Activated naive CD8-positive, alpha-beta T cell treated with anti-CD3 and anti-CD28 coated beads, Interleukin-2, amount 50 U/mL, for 16 hours (primary cell): Measurements from ENCODE around the gene RBM33.

Experiments used
- DNase-seq: peaks from one replicate; pipeline ENCODE4 v3.0.0-alpha.2; 2020; ENCODE audit warnings: low read depth, low spot score

Gene RBM33

DNA sequence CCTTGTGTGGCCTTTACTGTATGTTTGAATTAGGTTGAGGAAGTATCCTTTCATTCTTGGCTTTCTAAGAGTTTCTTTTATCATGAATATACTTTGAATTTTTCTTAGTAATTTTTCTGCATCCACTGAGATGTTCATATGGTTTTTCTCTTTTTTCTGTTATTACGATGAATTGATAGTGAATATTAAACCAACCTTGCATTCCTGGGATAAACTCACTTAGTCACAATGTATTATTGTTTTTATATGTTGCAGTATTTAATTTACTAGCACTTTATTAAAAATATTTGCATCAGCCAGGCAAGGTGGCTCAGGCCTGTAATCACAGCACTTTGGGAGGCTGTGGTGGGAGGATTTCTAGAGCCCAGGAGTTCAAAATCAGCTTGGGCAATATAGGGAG, 15.3 kb upstream of the RBM33 start:
- DNase-seq = no peak

DNA sequence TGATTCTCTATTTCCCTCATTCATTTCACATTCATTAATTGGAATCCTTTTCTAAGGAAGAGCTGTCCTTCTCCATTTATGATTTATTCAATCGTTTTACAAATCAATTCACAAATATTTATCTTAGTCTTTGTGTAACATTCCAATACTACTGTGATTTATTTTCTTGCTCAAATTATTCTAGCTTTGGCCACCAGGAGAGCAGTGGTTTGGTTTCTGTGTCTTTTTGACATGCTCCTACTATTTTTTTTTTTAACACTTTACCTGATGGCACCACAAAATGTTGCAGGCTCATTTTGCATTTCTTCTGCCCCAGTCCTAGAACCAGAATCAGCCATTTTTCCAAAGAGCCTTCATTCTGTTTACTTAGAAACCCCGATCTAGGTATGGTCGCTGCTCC, 13.3 kb upstream of the RBM33 start:
- DNase-seq = no peak

DNA sequence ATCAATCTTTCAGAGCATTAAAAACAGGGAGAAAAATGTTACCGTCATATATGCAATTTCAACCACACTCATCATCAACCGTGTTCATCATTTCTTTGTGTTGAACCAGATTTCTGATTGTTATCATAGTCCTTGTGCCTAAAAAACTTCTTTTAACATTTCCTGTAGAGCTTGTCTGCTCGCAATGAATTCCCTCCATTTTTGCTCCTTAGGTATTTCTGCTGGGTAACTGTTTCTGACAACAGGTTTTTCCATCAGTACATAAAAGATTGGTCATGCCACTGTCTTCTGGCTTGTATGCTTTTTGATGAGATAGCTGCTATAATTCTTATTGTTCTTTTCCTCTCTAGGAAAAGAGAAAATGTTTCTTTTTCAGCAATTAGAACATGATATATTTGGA, 8.6 kb upstream of the RBM33 start:
- DNase-seq = no peak

DNA sequence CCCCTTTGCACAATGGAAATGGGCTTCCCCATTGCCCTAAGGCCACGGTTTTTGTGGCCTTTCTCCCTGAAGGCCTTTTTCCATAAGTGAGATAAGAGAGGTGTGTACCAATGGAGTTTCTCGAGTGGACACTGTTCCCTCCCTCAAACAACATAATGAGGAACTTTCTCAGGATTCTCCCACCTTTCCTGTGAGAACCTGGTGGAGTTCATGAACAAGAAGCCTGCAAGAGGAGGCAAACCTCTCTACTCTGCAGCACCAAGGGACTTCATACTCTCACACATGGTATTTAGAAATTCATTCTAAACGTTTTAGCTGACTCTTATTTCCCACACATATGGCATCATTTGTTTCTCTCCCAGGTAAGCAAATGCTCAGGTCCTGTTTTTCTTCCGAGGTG, 7.3 kb upstream of the RBM33 start:
- DNase-seq = no peak

DNA sequence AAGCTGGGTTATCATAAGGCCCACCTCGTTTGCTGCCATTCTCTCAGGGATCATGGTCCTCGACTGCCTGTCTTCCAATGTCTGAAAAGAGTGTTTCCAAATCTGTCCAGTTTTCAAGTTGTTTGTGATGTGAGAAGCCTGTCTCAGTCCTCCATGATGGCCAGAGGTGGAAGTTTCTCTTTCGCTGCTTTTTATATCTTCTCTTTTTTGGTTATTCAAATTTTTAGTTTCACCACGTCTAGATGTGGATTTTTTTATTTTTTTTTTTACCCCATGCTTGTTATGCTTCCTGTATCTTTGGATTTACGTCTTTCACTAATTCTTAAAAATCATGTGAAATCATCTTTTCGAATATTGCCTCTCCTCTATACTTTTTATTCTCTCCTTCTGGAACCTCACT, 6.1 kb upstream of the RBM33 start:
- no peak for DNase-seq

DNA sequence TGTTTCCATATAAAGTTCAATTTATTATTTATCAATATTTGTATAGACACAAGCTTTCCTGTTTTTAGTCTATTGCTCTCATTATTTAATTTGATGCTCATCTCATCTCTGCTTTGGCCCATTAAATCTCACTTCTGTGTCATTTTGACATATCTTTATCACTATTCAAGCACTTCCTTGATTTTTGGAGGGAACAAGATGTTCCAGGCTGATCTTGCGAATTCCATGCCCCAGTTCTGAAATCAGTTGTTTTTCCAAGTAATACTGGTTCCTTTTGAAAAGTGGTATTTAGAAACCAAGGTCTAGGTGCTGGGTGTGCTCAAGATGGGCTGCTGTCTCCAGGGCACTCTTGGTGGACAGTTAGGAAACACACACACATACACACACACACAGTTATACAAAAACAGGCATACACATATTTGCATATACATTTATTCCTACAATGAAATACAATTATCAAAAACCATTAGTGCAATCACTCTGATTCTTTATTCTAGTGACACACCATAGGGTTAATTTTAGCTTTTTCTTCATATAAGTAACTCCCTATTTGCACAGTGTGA, 4.4 kb upstream of the RBM33 start:
- DNase-seq = no peak

DNA sequence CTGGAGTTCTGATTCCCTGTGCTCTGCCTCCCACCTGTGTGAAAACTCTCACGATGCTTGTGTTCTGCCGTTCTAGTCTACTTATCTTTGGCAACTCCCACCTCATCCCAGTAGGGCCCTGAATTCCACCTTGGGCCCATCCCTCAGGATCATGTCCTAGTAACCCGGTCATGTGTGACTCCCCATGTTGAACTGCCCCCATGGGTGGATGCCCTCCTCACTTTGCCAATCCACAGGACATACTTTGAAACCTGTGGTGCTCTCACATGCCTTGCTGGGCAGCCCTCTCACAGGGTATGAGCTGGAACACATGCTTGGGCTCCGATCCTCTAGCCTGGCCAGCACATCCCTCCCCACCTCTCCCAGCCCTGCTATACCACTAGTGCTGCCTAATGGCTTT, 3.8 kb upstream of the RBM33 start:
- DNase-seq = no peak

DNA sequence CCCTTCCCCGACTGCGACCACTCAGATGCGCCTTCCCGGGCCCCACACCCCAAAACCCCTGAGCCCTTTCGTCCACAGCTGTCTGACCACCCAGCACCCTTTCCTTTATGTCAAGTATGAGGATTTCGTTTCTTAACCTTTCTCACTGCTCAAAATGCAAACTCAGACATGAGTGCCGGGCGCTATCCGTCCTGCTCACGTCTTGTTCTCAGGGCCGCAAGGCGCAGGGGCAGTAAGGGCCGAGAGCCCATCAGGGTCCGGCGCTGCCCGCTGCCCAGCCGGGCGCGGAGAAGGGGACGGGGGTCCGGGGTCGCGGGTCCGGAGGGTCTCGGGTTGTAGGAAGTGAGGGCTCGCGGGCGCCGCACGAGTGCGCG, 670 bp upstream of the RBM33 start:
- no peak for DNase-seq

DNA sequence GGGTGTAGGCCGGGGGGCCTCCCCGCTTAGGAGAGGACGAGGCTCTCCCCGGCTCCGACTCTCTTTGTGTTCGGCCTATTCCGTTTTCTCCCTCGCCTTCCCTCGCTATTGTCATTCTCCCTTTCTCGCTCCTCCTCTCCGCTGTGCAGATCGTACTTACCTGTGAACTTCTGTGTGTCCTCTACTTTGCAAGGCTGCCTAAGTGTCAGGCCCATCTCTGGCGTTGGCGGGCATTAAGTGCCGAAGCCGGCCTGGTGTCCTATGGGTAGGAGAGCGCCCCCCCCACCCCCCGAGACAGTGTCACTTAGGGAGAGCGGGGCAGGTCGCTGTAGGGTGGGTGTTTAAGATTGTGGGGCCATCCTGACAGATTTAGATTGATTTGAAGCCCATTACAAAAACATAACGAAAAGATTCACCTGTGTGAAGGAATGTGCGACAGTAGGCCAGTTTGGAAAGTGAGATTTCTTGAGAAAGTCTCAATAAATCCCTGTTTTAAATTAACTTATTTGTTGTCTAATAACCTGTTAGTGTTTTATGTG, 579 bp downstream of the RBM33 start:
- DNase-seq = no peak

DNA sequence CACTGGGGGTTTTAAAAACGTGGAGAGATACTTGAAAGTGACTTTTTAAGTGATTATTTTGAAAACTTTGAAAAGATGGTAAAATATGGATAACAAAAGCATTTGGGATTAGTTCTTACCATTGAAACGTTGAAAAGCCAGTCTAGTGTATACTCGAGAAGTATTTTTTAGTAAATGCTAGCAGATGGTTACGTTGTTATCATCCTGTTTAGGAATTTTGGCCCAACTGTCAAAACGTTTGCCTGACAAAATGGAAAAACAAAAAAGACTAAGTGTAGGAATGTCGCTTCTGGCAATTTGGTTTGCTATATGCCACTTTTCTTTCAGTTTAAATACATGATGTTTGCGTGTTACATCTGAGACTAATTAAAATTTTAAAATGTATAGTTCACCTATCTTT, 1.2 kb downstream of the RBM33 start:
- no peak for DNase-seq

DNA sequence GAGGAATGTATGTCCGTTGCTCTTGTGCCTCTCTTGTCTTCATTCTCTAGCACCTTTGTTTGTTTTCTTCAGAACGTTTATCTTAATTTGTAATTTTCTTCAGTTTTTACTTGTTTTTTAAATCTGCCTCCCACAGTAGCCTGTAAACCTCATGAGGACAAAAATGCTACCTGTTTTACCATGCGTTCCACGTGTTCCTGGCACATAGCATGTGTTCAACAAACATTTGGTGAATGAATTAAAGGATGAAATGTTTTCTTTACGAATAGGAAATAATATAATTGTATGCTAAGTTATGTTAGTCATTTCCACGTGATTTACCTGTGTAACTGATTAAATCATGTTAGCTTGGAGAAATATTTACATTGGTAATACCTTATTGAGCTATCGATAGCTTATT, 2.2 kb downstream of the RBM33 start:
- no peak for DNase-seq

DNA sequence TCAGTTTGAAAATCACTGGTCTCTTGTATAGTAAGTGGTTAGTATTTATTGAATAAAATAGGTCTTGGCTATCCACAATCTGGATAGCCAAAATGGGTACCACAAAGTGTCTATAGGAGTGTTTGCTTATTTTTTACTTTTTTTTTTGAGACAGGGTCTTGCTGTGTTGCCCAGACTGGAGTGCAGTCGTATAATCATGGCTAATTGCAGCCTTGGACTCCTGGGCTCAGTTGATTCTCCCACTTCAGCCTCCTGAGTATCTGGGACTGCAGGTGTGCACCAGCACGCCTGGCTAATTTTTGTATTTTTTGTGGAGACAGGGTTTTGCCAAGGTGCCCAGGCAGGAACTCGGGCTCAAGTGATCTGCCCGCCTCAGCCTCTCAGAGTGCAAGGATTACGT, 2.8 kb downstream of the RBM33 start:
- DNase-seq = no peak

DNA sequence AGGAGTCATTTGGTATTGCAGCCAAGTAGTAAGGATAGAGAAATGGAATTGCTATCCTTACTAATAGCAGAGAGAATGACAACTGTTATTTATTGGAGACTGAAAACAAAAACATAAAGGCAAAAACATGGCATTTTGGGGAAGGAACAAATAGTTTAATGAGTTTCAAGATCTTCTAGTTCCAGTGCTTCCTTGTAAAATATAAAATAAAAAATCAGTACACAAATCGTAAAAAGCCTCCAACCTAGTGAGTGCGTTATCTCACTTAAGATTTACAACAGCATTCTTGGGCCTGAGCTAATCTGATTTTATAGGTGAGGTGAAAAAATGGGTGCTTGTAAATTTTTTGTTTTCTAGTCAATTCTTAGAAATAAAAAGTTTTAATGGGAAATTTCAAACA, 3.3 kb downstream of the RBM33 start:
- no peak for DNase-seq

DNA sequence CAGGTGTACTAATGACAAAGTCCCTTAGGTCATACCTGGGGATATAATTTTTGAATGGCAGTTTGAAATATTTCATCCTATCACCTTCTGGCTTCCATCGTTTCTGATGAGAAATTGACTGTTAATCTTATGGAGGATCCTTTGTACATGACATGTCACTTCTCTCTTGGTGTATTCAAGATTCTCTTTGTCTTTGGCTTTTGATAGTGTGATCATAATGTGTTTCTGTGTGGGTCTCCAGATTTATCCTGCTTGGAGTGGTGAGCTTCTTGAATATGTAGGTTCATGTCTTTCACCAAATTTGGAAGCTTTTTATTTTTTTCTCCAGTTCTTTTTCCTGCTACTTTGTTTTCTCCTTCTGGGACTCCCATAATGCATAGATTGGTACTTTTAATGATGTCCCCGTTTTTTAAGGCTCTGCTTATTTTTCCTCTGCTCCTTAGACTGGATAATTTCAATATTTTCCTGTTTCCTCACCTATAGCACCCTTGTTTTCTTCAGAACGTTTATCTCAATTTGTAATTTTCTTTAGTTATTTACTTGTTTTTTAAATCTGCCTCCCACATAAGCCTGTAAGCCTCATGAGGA, 4.4 kb downstream of the RBM33 start:
- no peak for DNase-seq

DNA sequence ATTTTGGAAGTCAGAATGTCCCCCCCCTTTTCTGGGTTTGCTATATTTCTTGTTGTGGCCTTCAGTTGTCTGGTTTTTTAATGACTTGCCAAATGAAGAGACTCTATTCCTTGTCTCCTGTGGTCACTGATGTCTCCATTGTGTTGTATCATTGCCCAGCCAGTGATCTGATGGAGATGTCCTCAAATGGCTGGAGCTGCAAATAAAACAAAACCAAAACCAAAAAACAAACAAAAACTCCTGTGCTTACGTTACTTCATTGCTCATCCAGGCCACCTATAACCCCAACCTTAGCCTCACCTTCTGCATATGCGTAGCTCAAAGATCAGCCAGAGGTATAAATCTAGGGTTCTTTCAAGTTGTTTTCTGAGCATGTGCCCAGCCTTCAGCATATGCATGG, 5.1 kb downstream of the RBM33 start:
- DNase-seq = no peak

DNA sequence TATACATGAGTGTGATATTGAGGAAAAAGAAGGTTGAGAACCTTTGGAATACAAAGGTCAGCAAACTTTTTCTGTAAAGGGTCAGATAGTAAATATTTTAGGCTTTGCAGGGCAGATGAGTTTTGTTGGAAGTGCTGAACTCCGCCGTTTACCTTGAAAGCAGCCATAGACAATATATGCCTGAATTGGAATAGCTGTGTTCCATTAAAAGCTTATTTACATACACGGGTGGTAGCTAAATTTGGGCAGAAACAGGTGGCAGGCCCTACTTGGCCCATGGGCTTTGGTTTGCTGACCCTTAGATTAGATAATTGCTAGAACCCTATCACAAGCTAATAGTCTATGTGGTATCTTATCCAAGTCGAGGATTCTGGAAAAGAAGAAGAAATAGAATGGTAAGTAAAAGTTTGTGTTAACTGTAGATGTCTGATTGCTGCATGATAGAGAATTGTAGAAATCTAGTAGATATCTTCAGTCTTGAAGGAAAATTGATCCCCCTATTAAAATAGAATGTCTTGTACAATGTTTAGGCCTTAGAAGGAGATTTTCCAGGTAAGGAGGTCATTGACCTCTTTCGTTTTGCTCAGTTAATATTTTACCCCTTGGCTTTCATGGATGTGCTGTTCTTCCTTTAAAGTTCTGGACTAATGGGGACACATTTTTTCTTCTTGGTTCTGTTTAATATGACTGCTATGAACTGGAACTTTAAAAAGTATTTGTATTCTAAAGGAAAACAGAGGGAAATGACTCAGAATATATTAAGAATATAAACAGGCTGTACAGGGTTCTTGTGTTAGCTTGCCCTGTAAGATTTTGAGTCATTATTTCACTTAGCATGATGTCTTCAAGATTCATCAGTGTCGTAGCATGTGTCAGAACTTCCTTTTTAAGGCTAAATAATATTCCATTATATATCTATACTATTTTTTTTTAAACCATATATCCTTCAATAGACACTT, 8.0 kb downstream of the RBM33 start:
- no peak for DNase-seq

DNA sequence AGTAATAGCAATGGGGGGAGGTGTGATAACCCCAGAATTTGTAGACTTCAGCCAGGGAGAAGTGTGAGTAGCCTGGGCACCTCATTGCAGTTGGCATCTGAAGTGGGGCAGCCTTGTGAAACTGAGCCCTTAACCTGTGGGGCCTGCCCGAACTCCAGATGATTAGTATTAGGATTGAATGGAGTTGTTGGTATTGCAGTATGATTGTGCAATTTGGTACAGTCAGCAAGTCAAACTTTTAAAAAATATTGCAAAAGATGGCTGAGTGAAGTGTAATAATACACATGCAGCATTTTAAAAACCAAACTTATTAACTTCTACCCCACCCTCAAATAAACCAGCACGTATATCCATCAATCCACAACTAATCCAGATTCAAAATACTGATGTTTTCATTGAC, 9.3 kb downstream of the RBM33 start:
- no peak for DNase-seq

DNA sequence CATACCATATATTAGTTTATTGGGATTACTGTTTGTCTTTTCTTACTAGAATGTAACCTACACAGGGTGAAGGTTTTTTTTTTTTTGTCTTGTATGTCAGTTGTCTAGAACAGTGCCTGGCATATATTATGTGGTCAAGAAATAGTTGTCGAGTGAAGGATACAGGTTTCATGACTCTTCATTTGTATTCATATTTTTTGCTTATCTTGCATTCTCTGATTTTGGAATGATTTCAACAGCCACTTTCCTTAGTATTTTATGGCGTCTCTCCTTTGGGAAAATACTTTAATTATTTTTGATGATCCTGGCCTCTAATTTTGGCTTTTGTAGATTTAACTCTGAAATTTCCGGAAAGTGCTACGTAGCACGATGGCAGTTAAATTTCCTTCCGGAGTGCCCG, 12.4 kb downstream of the RBM33 start:
- no peak for DNase-seq

DNA sequence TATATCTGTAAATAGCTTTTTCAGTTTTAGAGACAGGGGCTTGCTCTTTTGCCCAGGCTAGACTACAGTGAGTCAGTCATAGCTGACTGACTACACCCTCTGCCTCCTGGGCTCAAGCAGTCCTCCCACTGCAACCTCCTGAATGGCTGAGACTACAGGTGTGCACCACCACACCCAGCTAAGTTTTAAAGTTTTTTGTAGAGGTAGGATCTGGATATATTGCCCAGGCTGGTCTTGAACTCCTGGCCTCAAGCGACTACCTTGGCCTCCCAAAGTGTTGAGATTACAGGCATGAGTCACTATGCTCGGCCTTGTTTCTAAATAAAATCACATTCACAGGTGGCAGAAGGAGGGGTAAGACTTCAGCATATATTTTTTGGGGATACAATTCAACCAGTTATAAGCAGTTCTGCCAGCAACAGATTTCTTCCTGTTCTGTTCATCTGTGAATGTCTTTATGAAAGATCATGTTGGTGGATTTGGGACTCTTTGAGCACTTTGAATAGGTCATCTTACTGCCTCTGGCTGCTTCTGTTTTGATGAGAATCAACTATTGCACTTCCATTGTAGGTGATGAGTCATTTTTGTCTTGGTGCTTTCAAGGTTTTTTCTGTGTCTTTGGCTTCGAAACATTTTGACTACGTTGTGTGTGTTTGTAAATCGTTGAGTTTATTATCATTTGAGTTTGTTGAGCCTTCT, 15.7 kb downstream of the RBM33 start:
- no peak for DNase-seq

DNA sequence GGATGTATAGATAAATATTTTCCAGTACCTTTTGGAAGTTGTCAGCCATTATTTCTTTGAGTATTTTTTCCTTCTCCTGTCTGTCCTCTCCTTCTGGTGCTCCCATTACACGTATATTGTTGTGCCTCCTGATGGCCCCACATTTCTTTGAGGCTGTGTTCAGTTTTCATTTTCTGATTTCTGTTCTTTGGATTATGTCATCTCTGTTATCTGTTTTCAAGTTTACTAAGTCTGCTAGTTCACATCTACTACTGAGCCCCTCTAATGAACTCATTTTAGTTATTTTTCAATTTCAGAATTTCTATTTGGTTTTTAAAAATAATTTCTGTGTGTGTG, 16.3 kb downstream of the RBM33 start:
- DNase-seq = no peak

DNA sequence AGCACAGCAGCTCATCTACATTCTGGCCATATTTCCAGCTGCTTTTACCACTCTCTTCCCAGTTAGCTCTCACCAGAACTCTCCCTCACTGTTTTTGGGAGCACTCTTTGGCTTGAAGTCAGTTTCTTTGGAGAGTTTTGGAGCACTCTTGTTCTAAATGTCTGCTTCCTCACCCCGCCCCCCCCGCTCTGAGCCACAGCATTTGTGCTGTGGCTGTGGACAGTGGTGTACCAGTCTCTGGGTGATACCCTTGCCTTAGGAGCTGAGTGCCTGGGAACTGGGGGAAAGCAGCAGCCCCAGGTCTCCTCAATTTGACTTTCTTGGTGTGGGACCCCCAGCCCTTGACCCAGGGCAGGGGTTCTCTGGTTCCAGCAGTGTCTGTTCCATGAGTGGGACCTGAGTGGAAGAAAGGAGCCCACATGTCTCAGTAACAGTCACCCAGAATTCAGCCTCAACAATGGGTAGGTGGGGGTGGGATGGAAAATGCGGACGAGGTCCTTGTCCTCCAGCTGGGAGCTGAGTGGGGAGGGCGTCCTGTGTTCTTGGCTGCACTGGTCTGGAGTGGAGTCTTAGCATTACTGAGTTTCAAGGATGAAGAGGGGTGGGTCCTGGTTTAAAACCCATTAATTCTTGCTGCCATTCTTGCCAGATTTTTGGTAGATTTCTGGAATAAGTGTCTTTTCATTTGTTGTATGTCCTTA, 18.0 kb downstream of the RBM33 start:
- DNase-seq = no peak

DNA sequence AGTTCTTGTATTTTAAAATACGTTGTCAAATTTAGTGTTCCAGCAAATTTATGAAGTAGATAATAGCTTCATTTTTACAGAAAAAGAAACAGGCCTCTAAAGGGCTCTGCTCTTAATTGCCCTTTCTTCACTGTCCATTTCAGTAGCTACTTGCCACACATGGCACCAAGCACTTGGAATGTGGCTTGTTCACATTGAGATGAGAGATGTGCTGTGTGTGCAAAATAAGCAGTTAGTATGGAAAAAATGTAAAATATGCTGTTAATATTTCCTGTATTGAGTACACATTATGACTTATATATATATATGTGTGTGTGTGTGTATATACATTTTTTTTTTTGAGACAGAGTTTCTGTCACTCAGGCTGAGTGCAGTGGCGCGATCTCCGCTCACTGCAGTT, 19.5 kb downstream of the RBM33 start:
- no peak for DNase-seq
